GM19328 (cell line): ENCODE measurements around the gene GPR85.
A peak's percentile ranks its signal among the peaks of the same experiment; 100 is the strongest.
"Not testable (repeated sequence)": the region's sequence is repeated elsewhere in the genome, so short reads cannot be mapped to it uniquely, and the experiment has no call there.

Experiments
- ATAC-seq: cut with Tn5 transposase; IDR thresholded peaks from one replicate; pipeline ENCODE4 v1.9.1; 2021; ENCODE audit warnings: mild to moderate bottlenecking, moderate library complexity; ENCODE audit not compliant: unreplicated experiment

The GPR85 gene

DNA sequence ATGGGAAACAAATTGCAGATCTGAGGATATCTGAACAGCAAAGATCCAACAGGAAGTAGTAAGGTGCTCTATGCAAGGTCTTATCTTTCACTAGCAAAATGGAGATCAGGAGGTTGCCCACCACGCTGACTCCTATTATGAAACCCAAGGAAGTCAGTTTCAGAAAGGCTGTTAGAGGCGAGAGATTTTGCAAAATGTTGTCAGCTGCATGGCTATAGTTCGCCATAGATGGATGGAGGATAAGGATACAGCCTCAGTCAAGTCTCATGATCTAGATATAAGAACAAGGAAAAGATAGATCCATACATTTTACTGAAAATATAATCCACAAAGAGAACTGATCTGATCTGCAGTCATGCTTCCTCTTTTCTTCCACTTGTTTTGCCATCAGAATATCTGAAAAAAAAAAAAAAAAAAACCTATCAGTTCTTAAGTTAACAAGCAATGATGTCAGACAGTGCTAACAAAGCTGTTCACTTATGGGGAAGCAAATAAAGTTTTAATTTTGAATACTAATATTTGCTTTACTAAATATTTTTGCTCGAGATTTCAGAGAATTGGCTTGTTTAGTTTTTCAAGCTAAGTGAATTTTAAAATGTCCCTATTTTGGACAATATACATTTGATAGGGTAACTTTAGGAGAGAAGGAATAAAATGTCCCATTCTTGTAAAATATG, 2.0 kb downstream of the GPR85 start:
- ATAC-seq: no peak

- ATAC-seq: no peak
Observed at GRCh38 chr7:113083816-113084495, 2.7 kb downstream of the GPR85 start.

DNA sequence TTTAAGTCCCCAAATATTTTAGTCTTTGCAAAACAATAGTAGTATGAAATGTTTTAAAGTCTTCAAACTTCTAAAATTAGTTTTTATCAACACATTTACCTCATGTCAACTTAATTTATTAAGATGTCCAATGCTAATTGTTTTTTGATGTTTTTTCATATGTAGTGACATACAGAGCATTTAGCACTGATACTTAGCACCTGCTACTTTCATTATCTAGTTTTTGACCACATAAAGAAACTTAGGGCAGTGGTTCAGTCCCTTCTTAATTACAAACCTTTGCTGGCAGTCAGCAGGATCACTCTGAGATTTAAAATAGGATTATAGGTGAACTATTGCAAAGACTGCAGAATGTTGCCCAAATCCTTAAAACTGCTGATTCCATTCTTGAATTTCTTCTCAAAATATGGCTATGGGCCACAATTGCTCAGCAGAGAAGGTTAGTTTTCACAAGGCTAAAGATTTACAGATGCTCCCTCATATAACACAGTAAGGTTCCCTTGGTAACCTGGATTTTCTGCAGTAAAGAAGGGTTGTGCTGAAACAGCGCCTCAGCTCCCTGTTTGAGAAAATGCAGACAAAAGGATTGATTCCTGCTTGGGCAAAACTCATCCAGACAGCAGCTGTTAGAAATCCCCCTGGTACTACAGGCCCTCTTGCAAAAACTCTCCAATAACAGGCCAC, 3.4 kb downstream of the GPR85 start:
- ATAC-seq: no peak

GRCh38 chr7:113078331-113078730, 8.3 kb downstream of the GPR85 start:
- ATAC-seq: no peak

DNA sequence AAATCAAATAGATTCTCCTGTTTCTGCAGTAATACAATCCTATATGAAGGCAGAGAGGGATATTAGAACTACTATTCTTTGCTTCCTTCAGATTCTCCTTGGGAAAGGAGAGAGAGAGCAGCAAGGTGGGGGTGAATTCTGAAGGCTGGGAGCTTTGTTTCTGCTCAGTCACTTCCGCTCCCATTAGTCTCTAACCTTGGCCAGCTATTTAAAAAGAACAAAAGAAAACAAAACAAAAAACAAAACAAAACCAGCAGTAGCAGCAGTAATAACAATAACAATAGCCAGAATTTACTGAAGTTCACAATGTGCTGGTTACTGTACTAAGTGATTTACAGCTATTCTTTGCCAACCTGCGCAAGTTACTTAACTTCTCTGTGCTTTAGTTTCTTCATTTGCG, 9.9 kb downstream of the GPR85 start:
- no peak for ATAC-seq

DNA sequence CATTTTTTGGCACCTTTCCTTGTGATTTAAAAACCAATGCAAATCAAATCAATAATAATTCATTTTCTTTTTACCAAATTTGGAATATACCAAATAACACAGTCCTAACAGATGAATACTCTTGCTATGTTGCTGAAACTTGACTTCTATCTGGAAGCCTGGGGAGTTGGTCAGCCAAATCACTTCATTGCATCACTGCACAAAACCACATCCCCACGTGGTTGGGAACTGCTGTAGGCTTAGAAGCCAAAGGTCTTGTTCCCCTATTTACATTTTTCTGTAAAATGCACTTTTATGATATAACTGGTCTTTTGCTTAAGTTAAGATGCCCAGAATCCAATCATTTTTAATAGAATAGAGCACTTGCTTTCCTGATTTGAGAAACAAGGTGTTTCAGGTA, 15.2 kb downstream of the GPR85 start:
- ATAC-seq: peak; percentile 51

- ATAC-seq: no peak
Observed at GRCh38 chr7:113062499-113062898, 24.1 kb downstream of the GPR85 start.

DNA sequence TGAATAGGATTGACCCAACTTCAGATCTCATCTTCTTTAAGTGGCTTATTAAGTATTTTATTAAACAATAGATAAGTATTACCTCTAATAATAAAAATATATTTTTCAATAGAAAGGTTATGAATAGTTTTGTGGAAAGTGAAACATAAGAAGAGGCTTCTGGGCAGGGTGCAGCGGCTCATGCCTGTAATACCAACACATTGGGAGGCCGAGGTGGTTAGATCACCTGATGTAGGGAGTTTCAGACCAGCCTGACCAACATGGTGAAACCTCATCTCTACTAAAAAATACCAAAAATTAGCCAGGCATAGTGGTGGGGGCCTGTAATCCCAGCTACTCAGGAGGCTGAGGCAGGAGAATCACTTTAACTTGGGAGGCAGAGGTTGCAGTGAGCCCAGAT, 26.5 kb downstream of the GPR85 start:
- no peak for ATAC-seq

DNA sequence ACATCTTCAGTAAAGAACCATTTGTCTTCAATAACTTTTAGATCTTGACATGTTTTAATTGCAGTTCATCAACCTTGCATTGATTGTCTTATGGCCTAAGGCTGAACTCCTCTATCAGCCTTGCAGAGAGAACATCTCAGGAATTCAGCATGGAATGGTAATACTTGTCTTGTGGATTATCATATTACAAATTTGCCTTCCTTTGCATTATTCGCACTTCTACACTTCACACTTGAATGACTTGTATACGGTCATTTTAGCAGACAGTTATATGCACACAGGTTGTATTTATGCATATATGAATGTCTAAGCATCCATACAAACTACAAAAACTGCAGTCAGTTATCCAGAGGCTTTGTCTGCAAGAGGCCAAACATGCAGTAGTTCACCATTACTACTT, 31.7 kb downstream of the GPR85 start:
- ATAC-seq: no peak

GRCh38 chr7:113054272-113054671, 32.4 kb downstream of the GPR85 start:
- not testable (repeated sequence) for ATAC-seq

- ATAC-seq: not testable (repeated sequence)
Observed at GRCh38 chr7:113049221-113049620, 37.4 kb downstream of the GPR85 start.

DNA sequence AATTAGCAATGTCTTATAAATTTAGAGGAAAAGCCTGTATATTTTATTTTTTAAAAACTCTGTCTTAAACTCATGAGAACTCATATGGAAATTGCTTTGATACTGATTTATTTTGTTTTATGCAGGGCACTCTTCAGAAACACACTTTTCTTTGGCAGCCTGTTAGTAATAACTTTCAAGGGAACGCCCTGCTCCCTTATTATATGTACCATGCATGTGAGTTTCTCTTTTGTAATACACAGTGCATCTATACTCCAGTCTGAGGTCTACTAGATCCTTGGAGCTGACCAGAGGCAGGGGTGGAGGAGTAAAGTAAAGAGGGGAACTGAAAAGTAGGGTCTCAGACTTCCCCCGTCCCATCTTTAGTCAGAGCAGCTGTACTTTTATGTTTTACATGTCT, 40.2 kb downstream of the GPR85 start:
- no peak for ATAC-seq

- ATAC-seq: no peak
Observed at GRCh38 chr7:113045379-113045778, 41.2 kb downstream of the GPR85 start.

GRCh38 chr7:113044394-113044793, 42.2 kb downstream of the GPR85 start:
- no peak for ATAC-seq

DNA sequence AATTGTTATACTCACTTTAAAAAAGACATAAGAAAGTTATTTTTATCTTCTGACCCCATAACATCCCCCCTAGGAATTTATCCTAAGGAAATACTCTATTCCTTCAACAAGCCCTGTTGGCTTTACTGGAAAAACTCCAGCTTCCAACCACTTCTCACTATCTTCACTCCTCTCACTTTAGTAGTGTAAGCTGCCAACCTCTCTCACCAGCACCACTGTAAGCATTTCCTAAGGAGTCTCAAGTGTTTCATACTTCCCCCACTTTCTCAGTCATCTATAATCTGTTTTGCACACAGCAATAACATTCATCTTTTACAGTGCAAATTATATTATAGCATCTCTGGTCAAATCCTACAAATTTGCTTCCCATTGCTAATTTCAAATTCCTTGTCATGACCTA, 45.8 kb downstream of the GPR85 start:
- no peak for ATAC-seq

GRCh38 chr7:113033959-113034358, 52.7 kb downstream of the GPR85 start:
- ATAC-seq: no peak
